GM10266 (cell line): Measurements from ENCODE around the gene OTUD4.

Source experiments
- DNase-seq: peaks from one replicate; pipeline ENCODE4 v3.0.0; 2012; ENCODE audit errors: extremely low spot score
- CTCF ChIP-seq: IDR thresholded peaks from 2 replicates; pipeline ENCODE4 v1.5.1; 2012; ENCODE audit warnings: mild to moderate bottlenecking, low read depth; ENCODE audit not compliant: control insufficient read depth, insufficient read depth; ENCODE audit errors: missing control alignments

Gene OTUD4

DNA sequence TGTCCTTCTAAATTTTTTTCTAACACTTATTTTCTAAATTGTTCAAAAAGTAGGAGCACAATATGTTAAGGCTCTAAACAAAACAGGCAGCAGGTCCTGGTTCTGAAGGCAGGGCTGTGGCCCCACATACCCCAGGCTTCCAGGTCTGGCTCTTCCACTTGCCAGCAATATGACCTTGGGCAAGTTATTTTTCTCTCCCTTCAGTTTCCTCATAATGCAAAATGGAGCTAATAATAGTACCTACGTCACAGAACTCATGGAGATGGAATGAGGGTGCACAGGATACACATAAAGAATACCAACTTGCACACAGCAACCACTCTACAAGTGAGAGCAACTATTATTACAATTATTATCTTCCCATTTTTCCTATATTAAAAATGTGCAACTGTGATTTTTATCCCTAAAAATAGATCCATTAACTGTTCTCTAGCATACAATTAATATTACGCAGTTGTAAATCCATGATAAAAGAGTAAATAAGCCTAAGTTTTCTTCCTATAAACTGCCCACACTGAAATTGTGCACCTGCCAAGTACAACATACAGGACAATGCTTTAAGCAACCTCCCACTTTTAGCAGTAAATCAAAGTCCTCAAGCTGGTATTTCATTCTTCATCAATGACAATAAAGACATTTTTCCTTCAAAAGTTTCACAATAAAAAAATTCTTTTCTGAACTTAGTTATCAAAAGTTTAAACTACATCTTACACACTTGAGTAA, 27.0 kb downstream of the OTUD4 start:
- DNase-seq = no peak
- no peak for TF ChIP-seq CTCF

GRCh38 chr4:145148980-145149379, 31.4 kb downstream of the OTUD4 start:
- TF ChIP-seq CTCF = no peak
- no peak for DNase-seq

DNA sequence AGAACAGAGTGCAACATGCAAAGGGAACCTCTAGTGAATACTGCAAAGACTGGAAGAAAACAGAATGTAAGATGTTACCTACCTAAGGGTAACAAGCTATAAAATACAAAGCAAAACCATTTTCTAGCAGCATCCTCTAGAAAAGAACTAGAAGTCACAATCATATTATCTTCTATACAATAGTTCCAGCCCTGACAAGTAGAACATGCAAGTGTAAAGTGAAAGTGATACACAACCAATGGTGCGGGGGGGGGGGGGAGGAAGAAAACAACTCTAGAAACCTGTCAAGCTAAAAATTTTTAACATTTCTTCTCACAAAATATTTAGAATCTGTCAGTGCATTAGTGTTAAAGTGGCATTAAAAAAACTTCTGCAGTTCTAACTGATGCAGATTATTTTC, 44.2 kb downstream of the OTUD4 start:
- peak; percentile 11 for DNase-seq

DNA sequence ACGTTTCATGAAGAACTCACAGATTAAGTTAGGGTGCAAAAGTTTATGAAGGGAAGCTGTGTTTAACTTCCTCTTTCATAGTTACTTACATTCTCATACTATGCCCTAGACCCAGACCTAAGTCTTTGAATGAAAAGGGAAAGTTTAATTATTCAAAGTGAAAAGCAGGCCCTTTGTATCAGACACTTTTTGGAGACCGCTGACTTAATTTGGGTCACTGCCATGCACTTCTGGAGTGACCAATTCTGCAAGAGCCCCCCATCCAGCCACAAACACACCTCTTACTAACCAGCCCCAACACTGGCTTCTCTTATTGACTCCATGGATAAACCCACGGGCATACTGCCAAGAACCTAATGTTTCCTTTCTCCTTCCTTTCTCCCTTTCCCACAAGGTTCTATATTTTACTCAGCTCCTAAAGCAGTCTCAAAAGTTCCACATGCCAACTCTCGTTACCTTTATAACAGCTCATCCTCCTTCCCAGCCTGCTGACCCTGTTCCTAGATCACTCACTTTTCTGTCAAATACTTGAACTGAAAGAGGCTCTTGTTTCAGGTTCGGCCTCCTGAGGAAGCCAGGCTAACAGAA, 47.8 kb downstream of the OTUD4 start:
- no peak for TF ChIP-seq CTCF
- DNase-seq = peak; percentile 38

GRCh38 chr4:145131848-145132247, 48.5 kb downstream of the OTUD4 start:
- DNase-seq = no peak
- no peak for TF ChIP-seq CTCF

DNA sequence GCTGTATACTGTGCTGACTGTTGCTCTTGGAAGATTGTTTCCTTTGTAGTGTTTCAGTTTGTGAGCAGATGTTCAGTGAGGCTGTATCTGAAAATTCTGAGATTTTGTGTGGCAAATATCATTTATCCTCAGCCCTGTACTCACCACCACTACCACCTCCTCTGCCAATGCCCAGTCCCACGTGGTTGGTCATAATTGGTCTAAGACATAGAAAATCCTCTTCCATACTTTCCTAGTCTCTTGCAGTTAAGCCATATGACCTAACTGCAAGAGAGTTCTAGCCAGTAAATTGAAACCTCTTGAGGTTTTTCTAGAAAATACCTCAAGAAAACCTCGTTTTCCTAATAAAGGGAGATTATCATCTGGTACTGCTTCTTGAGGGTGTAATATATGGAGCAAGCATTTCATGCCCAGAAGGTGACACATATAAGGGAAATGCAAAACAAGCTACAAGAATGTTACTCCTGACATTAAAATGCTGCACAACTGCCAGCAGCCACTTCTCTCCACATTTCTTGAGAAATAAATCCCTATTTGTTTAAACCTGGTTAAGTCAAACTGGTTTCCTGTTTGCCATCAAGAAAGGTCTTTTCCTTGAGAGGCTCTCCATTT, 49.5 kb downstream of the OTUD4 start:
- DNase-seq = no peak

DNA sequence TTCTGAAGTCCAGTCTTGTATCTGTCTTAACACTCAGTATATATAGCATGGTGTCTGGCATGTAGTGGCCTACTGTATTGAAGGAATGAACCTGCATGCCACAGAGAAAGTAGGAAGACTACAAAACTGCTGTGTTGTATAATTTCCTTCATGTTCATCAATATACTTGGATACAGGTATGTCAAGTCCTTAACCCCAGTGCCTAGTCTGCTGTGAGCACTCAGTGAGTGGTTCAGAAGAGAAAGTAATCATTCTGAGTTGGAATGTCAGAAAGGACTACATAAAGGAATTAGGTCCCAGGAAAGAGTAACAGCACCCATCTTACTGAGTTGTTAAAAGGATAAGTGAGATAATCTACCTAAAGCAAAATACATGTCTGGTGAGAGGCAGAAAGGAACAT, 50.3 kb downstream of the OTUD4 start:
- no peak for TF ChIP-seq CTCF
- DNase-seq = no peak

More for the DNA sequence above, 49.5 kb downstream of the OTUD4 start:
- no peak for TF ChIP-seq CTCF
